Measurements from ENCODE around the gene TBC1D2. TPM values are rescaled to one million over a fixed set of nuclear protein-coding genes. Genes with fewer than 3 reads are reported as not detected.

TBC1D2 gene, protein sequence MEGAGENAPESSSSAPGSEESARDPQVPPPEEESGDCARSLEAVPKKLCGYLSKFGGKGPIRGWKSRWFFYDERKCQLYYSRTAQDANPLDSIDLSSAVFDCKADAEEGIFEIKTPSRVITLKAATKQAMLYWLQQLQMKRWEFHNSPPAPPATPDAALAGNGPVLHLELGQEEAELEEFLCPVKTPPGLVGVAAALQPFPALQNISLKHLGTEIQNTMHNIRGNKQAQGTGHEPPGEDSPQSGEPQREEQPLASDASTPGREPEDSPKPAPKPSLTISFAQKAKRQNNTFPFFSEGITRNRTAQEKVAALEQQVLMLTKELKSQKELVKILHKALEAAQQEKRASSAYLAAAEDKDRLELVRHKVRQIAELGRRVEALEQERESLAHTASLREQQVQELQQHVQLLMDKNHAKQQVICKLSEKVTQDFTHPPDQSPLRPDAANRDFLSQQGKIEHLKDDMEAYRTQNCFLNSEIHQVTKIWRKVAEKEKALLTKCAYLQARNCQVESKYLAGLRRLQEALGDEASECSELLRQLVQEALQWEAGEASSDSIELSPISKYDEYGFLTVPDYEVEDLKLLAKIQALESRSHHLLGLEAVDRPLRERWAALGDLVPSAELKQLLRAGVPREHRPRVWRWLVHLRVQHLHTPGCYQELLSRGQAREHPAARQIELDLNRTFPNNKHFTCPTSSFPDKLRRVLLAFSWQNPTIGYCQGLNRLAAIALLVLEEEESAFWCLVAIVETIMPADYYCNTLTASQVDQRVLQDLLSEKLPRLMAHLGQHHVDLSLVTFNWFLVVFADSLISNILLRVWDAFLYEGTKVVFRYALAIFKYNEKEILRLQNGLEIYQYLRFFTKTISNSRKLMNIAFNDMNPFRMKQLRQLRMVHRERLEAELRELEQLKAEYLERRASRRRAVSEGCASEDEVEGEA
- 1 to 10 TPM in 5 of 6 donors, not detected in 1; 1.3 to 3.1 (median 1.6) TPM for polyA plus RNA-seq (ENCODE audit: low read depth in 6 of 6)

DNA sequence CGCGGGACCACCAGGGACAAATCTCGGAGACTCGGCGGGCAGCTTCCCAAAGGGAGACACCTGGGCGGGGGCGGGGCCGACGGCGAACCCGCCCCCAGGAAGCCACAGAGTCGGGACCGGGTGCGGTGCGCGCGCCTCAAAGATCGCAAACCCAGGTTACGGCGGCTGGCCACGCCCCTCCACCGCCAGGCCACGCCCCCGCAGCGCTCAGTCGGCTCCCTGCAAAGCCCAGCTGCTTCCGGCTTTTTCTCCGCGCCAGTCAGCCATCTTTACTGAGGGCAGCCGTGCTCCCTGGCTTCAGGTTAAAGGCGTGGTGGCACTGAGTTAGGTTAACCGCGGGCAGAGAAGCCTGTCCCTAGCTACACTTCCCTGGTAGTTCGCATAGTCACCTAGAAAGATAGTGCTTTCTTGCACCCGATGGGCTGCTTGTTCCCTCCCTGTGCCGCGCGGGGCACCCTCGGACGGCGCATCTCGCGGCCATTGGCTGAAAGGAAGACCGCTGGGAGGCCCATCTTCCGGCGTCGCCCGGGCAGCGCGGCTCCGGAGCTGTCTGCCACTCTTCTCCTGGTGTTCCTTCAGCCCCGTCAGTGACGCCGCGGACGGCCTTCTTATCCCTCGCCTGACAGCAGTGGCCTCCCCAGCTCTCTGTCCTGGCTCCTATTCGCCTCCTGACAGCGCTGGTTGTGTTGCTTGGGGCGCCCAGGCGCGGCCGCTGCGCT is at the start of gene TBC1D2:
TBC1D2 (minus strand) TSS at position 72 of the 719 bp plus-strand sequence. CDS start 108 bp downstream, outside the sequence.
- H3K36me3 Mint-ChIP-seq, result no peaks in the 10 kb centered on the region
- peak; percentile 95 for DNase-seq
- peak within 1 kb of the TSS; percentile 90 to 99 (median 98) for H3K27ac Mint-ChIP-seq
- peak within 1 kb of the TSS; percentile 89 to 98 (median 97) for H3K4me3 Mint-ChIP-seq
- H3K4me1 Mint-ChIP-seq, result peaks cover 5 to 25% (median 24%) of the 10 kb centered on the region in 3 donors
- ATAC-seq (ENCODE audit: low read depth in 2 of 2), result peak; percentile 81 to 84
- H3K9me3 Mint-ChIP-seq, result peaks cover 0 to 1% (median 0%) of the 10 kb centered on the region in 7 donors
- no peaks in the 10 kb centered on the region for H3K27me3 Mint-ChIP-seq

GRCh38 chr9:98304381-98304780 is 48.9 kb upstream of the TBC1D2 start:
- no peak for DNase-seq
- no peaks in the 10 kb centered on the region for H3K9me3 Mint-ChIP-seq
- peak overlapping the region in 1 of 6 donors; percentile 36 for H3K27ac Mint-ChIP-seq

GRCh38 chr9:98303633-98304125 is 48.2 kb upstream of the TBC1D2 start:
- ATAC-seq (ENCODE audit: low read depth in 2 of 2) (no peak), DNase-seq (no peak)
- H3K27ac Mint-ChIP-seq, result no peak overlapping the region
- H3K4me3 Mint-ChIP-seq, result no peak overlapping the region
- H3K9me3 Mint-ChIP-seq, result no peaks in the 10 kb centered on the region
- no peaks in the 10 kb centered on the region for H3K36me3 Mint-ChIP-seq
- no peaks in the 10 kb centered on the region for H3K4me1 Mint-ChIP-seq
- H3K27me3 Mint-ChIP-seq, result peaks cover 4 to 24% (median 8%) of the 10 kb centered on the region in 3 donors

More at GRCh38 chr9:98304381-98304780, 48.9 kb upstream of the TBC1D2 start:
- ATAC-seq (ENCODE audit: low read depth in 2 of 2), result no peak
- Mint-ChIP-seq H3K4me3 (no peak overlapping the region), H3K36me3 (no peaks in the 10 kb centered on the region), H3K27me3 (peaks cover 4 to 24% (median 8%) of the 10 kb centered on the region in 3 donors), H3K4me1 (no peaks in the 10 kb centered on the region)

GRCh38 chr9:98302938-98303632 is 47.6 kb upstream of the TBC1D2 start:
- Mint-ChIP-seq H3K36me3 (no peaks in the 10 kb centered on the region), H3K9me3 (no peaks in the 10 kb centered on the region), H3K4me1 (no peaks in the 10 kb centered on the region), H3K4me3 (peak overlapping the region in 1 of 8 donors; percentile 9), H3K27me3 (peaks cover 6 to 20% (median 8%) of the 10 kb centered on the region in 3 donors), H3K27ac (no peak overlapping the region)
- DNase-seq, result no peak
- no peak for ATAC-seq (ENCODE audit: low read depth in 2 of 2)

GRCh38 chr9:98302150-98302549 is 46.7 kb upstream of the TBC1D2 start:
- H3K4me1 Mint-ChIP-seq, result no peaks in the 10 kb centered on the region

DNA sequence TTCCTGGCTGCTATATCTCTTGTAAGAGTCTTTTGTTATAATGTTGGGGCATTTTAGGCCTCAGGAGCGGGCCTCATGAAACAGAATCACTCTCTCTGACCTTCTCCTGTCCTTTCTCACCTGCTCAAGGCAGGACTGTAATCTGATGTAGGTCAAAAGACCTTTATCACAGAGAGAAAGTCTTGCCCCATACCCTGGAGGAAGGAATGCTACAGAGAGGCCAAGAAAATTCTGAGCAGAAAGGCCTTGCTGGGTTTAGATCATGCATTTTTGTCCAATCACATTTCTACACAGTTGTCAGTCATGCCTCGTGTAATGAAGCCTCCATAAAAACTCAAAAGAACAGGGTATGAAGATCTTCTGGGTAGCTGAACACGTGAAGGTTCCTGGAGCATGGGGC is 45.2 kb upstream of the TBC1D2 start:
- ATAC-seq (ENCODE audit: low read depth in 2 of 2) (no peak), DNase-seq (no peak)
- Mint-ChIP-seq H3K4me1 (no peaks in the 10 kb centered on the region), H3K27me3 (peaks cover 0 to 17% (median 15%) of the 10 kb centered on the region in 3 donors), H3K27ac (no peak overlapping the region), H3K9me3 (no peaks in the 10 kb centered on the region), H3K36me3 (no peaks in the 10 kb centered on the region), H3K4me3 (no peak overlapping the region)

More at GRCh38 chr9:98302150-98302549, 46.7 kb upstream of the TBC1D2 start:
- no peak overlapping the region for H3K27ac Mint-ChIP-seq
- H3K4me3 Mint-ChIP-seq, result no peak overlapping the region
- ATAC-seq (ENCODE audit: low read depth in 2 of 2) (no peak), DNase-seq (no peak)
- H3K9me3 Mint-ChIP-seq, result no peaks in the 10 kb centered on the region
- H3K36me3 Mint-ChIP-seq, result no peaks in the 10 kb centered on the region
- H3K27me3 Mint-ChIP-seq, result peaks cover 8 to 20% (median 9%) of the 10 kb centered on the region in 3 donors

DNA sequence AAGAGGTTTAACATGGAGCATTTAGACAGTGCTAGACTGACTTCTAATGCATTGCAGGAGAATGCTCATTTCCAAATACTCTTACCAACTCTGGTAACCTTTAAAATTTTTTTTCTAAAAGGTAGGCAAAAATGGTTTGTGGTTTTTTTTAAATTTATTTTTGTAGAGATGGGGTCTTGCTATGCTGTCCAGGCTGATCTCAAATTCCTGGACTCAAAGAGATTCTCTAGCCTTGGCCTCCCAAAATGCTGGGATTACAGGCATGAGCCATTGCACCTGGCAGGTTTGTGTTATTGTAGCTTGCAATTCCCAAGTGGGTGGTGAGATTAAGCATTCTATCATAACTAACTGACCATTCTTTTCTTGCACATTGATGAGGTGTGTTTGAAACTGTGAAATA is 43.0 kb upstream of the TBC1D2 start:
- DNase-seq (no peak), ATAC-seq (ENCODE audit: low read depth in 2 of 2) (no peak)
- Mint-ChIP-seq H3K27me3 (peaks cover 0 to 20% (median 11%) of the 10 kb centered on the region in 3 donors), H3K9me3 (no peaks in the 10 kb centered on the region), H3K4me3 (no peak overlapping the region), H3K4me1 (no peaks in the 10 kb centered on the region), H3K27ac (peak overlapping the region in 1 of 6 donors; percentile 34), H3K36me3 (no peaks in the 10 kb centered on the region)

DNA sequence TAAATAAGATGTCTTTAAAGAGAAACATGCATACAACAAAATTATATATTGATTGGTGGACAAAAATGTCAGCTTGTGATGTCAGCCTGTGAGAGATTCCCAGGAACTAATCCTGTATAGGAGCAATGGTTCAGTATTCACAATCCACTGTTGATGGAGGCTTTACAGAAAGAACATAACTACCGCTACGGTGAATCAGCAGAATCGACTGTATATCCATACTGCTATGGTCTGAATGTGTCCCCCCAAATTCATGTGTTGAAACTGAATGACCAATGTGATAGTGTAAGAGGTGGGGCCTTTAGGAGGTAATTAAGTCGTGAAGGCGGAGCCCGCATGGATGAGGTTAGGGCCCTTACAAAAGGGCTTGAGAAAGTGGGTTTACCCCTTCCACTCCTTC is 40.4 kb upstream of the TBC1D2 start:
- H3K27me3 Mint-ChIP-seq, result peaks cover 0 to 26% (median 20%) of the 10 kb centered on the region in 3 donors
- DNase-seq, result no peak
- no peaks in the 10 kb centered on the region for H3K4me1 Mint-ChIP-seq
- no peak overlapping the region for H3K4me3 Mint-ChIP-seq
- H3K36me3 Mint-ChIP-seq, result no peaks in the 10 kb centered on the region
- no peaks in the 10 kb centered on the region for H3K9me3 Mint-ChIP-seq
- no peak for ATAC-seq (ENCODE audit: low read depth in 2 of 2)
- H3K27ac Mint-ChIP-seq, result no peak overlapping the region

GRCh38 chr9:98291820-98292219 is 36.4 kb upstream of the TBC1D2 start:
- H3K4me1 Mint-ChIP-seq, result no peaks in the 10 kb centered on the region
- ATAC-seq (ENCODE audit: low read depth in 2 of 2) (no peak), DNase-seq (no peak)
- peaks cover 0 to 30% (median 22%) of the 10 kb centered on the region in 3 donors for H3K27me3 Mint-ChIP-seq
- H3K4me3 Mint-ChIP-seq, result no peak overlapping the region
- H3K36me3 Mint-ChIP-seq, result no peaks in the 10 kb centered on the region
- no peaks in the 10 kb centered on the region for H3K9me3 Mint-ChIP-seq
- no peak overlapping the region for H3K27ac Mint-ChIP-seq

GRCh38 chr9:98290411-98290810 is 35.0 kb upstream of the TBC1D2 start:
- H3K9me3 Mint-ChIP-seq, result no peaks in the 10 kb centered on the region
- H3K4me1 Mint-ChIP-seq, result no peaks in the 10 kb centered on the region
- H3K36me3 Mint-ChIP-seq, result no peaks in the 10 kb centered on the region
- peak overlapping the region in 1 of 6 donors; percentile 21 for H3K27ac Mint-ChIP-seq
- no peak overlapping the region for H3K4me3 Mint-ChIP-seq
- ATAC-seq (ENCODE audit: low read depth in 2 of 2), result no peak
- no peak for DNase-seq
- peaks cover 7 to 32% (median 16%) of the 10 kb centered on the region in 3 donors for H3K27me3 Mint-ChIP-seq

DNA sequence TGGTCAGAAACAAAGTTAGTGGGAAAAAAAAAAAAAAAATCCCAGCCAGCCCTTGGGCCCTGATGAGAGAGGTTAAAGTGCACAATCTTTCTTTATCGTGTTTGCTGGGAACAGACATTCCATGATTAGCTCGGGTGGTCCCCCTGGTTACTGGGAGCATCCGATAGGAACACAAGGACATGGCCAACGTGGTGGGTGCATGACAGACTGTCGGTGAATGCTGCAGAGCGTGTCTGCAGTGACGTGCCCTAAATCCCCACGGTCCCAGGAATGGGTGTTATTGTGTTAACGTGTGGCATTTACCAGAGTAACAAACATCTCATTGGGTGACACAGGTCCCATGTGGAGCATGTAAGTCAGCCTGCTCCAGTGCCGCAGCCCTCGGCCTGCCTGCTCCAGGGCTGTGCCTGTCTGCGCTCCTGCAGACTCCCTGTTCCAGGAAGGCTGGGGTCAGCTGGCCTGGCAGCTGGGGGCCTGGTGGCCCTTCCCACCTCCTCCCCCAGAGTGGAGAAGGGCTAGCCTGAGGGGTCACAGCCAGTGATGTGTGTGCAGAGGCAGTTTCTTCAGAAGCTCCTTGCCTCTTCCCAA is 34.3 kb upstream of the TBC1D2 start:
- peaks cover 7 to 32% (median 11%) of the 10 kb centered on the region in 3 donors for H3K27me3 Mint-ChIP-seq
- no peak overlapping the region for H3K27ac Mint-ChIP-seq
- H3K4me3 Mint-ChIP-seq, result no peak overlapping the region
- H3K36me3 Mint-ChIP-seq, result no peaks in the 10 kb centered on the region
- DNase-seq, result no peak
- ATAC-seq (ENCODE audit: low read depth in 2 of 2), result no peak
- no peaks in the 10 kb centered on the region for H3K4me1 Mint-ChIP-seq
- no peaks in the 10 kb centered on the region for H3K9me3 Mint-ChIP-seq

DNA sequence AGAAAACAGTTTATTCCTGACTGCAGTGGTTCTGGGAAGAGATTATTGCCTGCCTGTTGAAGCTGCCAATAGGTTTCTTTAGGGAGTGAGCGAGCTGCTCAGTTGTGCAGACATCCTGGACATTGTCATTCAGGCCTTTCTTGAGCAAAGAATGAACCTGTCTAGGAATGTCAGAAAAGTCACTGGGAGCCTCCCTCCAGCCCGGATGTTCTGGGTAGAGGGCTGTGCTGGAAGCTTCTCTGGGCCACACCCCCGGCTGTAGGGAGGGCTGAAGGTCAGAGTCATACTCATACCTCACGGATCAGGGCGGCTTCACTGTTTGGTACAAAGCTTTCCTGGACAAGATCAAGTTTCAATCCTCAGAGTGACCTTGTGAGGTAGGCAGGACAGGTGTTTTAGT is 33.4 kb upstream of the TBC1D2 start:
- no peak overlapping the region for H3K27ac Mint-ChIP-seq
- ATAC-seq (ENCODE audit: low read depth in 2 of 2), result no peak
- H3K27me3 Mint-ChIP-seq, result peaks cover 11 to 32% (median 12%) of the 10 kb centered on the region in 3 donors
- H3K36me3 Mint-ChIP-seq, result no peaks in the 10 kb centered on the region
- DNase-seq, result no peak
- H3K9me3 Mint-ChIP-seq, result no peaks in the 10 kb centered on the region
- H3K4me1 Mint-ChIP-seq, result no peaks in the 10 kb centered on the region
- no peak overlapping the region for H3K4me3 Mint-ChIP-seq
